SK-N-SH (cell line): ENCODE measurements around the gene TLE5. TPM values are rescaled to one million over a fixed set of nuclear protein-coding genes. Genes with fewer than 3 reads are reported as not detected.

Experiments used
- CTCF ChIA-PET: fragments of 300-600, 350-600 bp; formaldehyde crosslinking; extraction: SDS; loops from one replicate; lab custom pipeline; 2021; lab: Yijun Ruan, JAX
- POLR2A ChIA-PET: fragments of 350-600 bp; sonication (Branson Sonifier 250); formaldehyde crosslinking; extraction: SDS; loops from one replicate; lab custom pipeline; 2020; ENCODE audit warnings: antibody characterized with exemption, inconsistent platforms; lab: Yijun Ruan, JAX
- DNase-seq: peaks from one replicate; pipeline ENCODE4 v3.0.0; 2012
- H2AFZ ChIP-seq: fragments of 200-600 bp; sonication (generic); 2 replicates; pipeline ENCODE4 v1.8.1; 2016; ENCODE audit warnings: antibody characterized with exemption, mild to moderate bottlenecking, low read depth
- H3F3A ChIP-seq: fragments of 200-600 bp; sonication (generic); replicated peaks from 2 replicates; pipeline ENCODE3; 2016; ENCODE audit warnings: antibody characterized with exemption, mild to moderate bottlenecking; ENCODE audit not compliant: insufficient read depth
- H3K27ac ChIP-seq, 2 experiments: fragments of 200-500 bp in 1 of 2; fragments of 200-600 bp in 1 of 2; sonication (Bioruptor generic) in 1 of 2; sonication (generic), shearing (Covaris generic) in 1 of 2; 2 replicates each; pipeline versions ENCODE4 v1.5.1 to v1.6.1; 2014 to 2016; ENCODE audit warnings: low read depth in 2 of 2, inconsistent platforms in 1 of 2, low read length in 1 of 2, mild to moderate bottlenecking in 1 of 2, mixed read lengths in 1 of 2
- H3K27me3 ChIP-seq: fragments of 200-600 bp; sonication (generic), shearing (Covaris generic); 2 replicates; pipeline ENCODE4 v1.6.1; 2016; ENCODE audit warnings: mixed run types; ENCODE audit not compliant: insufficient read depth
- H3K36me3 ChIP-seq, 2 experiments: fragments of 200-500 bp in 1 of 2; fragments of 200-600 bp in 1 of 2; sonication (Bioruptor generic) in 1 of 2; sonication (generic) in 1 of 2; replicated peaks in 1 of 2; 2 replicates each; pipeline versions ENCODE3 to v1.5.1; 2014 to 2016; ENCODE audit warnings: low read length in 1 of 2, mild to moderate bottlenecking in 1 of 2; ENCODE audit not compliant: insufficient read depth in 2 of 2, control insufficient read depth in 1 of 2
- H3K4me1 ChIP-seq, 2 experiments: fragments of 200-500 bp in 1 of 2; fragments of 200-600 bp in 1 of 2; sonication (Bioruptor generic) in 1 of 2; sonication (generic), shearing (Covaris generic) in 1 of 2; 2 replicates each; pipeline versions ENCODE4 v1.5.1 to v1.6.1; 2014 to 2016; ENCODE audit warnings: low read depth in 1 of 2, low read length in 1 of 2, mixed run types in 1 of 2; ENCODE audit not compliant: insufficient read depth in 2 of 2, control insufficient read depth in 1 of 2
- H3K4me2 ChIP-seq: fragments of 200-600 bp; sonication (generic), shearing (Covaris generic); 2 replicates; pipeline ENCODE4 v1.6.1; 2017; ENCODE audit warnings: mixed run types
- H3K4me3 ChIP-seq, 2 experiments: fragments of 200-500 bp in 1 of 2; fragments of 200-600 bp in 1 of 2; sonication (Bioruptor generic) in 1 of 2; sonication (generic), shearing (Covaris generic) in 1 of 2; 2 replicates each; pipeline versions ENCODE4 v1.5.1 to v1.8.1; 2014 to 2016; ENCODE audit warnings: low read depth in 2 of 2, inconsistent platforms in 1 of 2, low read length in 1 of 2, mild to moderate bottlenecking in 1 of 2, mixed read lengths in 1 of 2, moderate library complexity in 1 of 2
- H3K79me2 ChIP-seq: fragments of 200-600 bp; sonication (generic); 2 replicates; pipeline ENCODE4 v1.8.1; 2017; ENCODE audit warnings: mild to moderate bottlenecking; ENCODE audit not compliant: insufficient read depth
- H3K9ac ChIP-seq: fragments of 200-600 bp; sonication (generic); 2 replicates; pipeline ENCODE4 v1.6.1; 2017; ENCODE audit warnings: mixed run types
- H3K9me2 ChIP-seq: fragments of 200-600 bp; sonication (generic); 2 replicates; pipeline ENCODE4 v1.6.1; 2017; ENCODE audit warnings: mixed run types
- H3K9me3 ChIP-seq: fragments of 200-600 bp; sonication (generic); 2 replicates; pipeline ENCODE4 v1.6.1; 2017; ENCODE audit warnings: mixed run types, mild to moderate bottlenecking, moderate library complexity
- H4K20me1 ChIP-seq: fragments of 200-600 bp; sonication (generic); 2 replicates; pipeline ENCODE4 v1.6.1; 2017; ENCODE audit warnings: mild to moderate bottlenecking, mixed run types; ENCODE audit not compliant: insufficient read depth
- CHD2 ChIP-seq: fragments of 150-350 bp; IDR thresholded peaks from 2 replicates; pipeline ENCODE4 v1.6.1; 2018; ENCODE audit warnings: low read length; ENCODE audit not compliant: partially characterized antibody
- ELF1 ChIP-seq: IDR thresholded peaks from 2 replicates; pipeline ENCODE4 v1.4.0; 2012
- EP300 ChIP-seq, 2 experiments: IDR thresholded peaks; 2 replicates each; pipeline versions ENCODE4 v1.4.0 to v1.6.1; 2012; ENCODE audit warnings: borderline replicate concordance in 1 of 2, low read depth in 1 of 2, low read length in 1 of 2
- GATA2 ChIP-seq: sonication (generic); formaldehyde crosslinking; IDR thresholded peaks from 2 replicates; pipeline ENCODE4 v1.5.0; 2020; ENCODE audit warnings: mild to moderate bottlenecking, missing genetic modification reagents
- IRF3 ChIP-seq: fragments of 150-350 bp; IDR thresholded peaks from 2 replicates; pipeline ENCODE4 v1.6.1; 2016; ENCODE audit warnings: mild to moderate bottlenecking, low read depth, low read length
- JUND ChIP-seq: IDR thresholded peaks from 2 replicates; pipeline ENCODE4 v1.4.0; 2012
- MAX ChIP-seq: IDR thresholded peaks from 2 replicates; pipeline ENCODE4 v1.4.0; 2012; ENCODE audit warnings: low read depth
- MEF2A ChIP-seq: IDR thresholded peaks from 2 replicates; pipeline ENCODE4 v1.4.0; 2012; ENCODE audit warnings: low read depth, borderline replicate concordance
- PBX3 ChIP-seq: IDR thresholded peaks from 2 replicates; pipeline ENCODE4; 2012
- RAD21 ChIP-seq: IDR thresholded peaks from 2 replicates; pipeline ENCODE4 v1.6.1; 2012; ENCODE audit warnings: mild to moderate bottlenecking, low read length
- RFX5 ChIP-seq: IDR thresholded peaks from 2 replicates; pipeline ENCODE4 v1.6.1; 2012; ENCODE audit warnings: mild to moderate bottlenecking, improper control_type of control experiment, low read length
- RXRA ChIP-seq: IDR thresholded peaks from 2 replicates; pipeline ENCODE4 v1.4.0; 2012; ENCODE audit warnings: low read depth, mild to moderate bottlenecking, borderline replicate concordance
- SIN3A ChIP-seq: IDR thresholded peaks from 2 replicates; pipeline ENCODE4 v1.6.1; 2012; ENCODE audit warnings: low read depth, mild to moderate bottlenecking, low read length, moderate library complexity, borderline replicate concordance
- SMC3 ChIP-seq: IDR thresholded peaks from 2 replicates; pipeline ENCODE4 v1.6.1; 2012; ENCODE audit warnings: low read depth, low read length, improper control_type of control experiment
- TCF12 ChIP-seq: IDR thresholded peaks from 2 replicates; pipeline ENCODE4 v1.4.0; 2012
- TEAD4 ChIP-seq: IDR thresholded peaks from 2 replicates; pipeline ENCODE4 v1.4.0; 2012; ENCODE audit warnings: mild to moderate bottlenecking, borderline replicate concordance; ENCODE audit not compliant: insufficient read depth
- USF2 ChIP-seq: fragments of 150-350 bp; IDR thresholded peaks from 2 replicates; pipeline ENCODE4 v1.6.1; 2017; ENCODE audit warnings: antibody characterized with exemption, low read length, low read depth, borderline replicate concordance
- YY1 ChIP-seq: IDR thresholded peaks from 2 replicates; pipeline ENCODE4 v1.4.0; 2012; ENCODE audit warnings: low read depth, mild to moderate bottlenecking
- WGBS: methylation state at CpG from one replicate; pipeline ENCODE4 v1.1.6; 2017; ENCODE audit warnings: low lambda C conversion rate; 5-methylcytosine and 5-hydroxymethylcytosine counted together
- polyA plus RNA-seq, 3 experiments: library from polyadenylated mRNA; depleted of rRNA; stranded (reverse); fragments of >200 nt; gene quantifications; 2 replicates each; pipeline ENCODE4 v1.2.3, GENCODE V29; 2012

The TLE5 gene
- polyA plus RNA-seq, 1 of the 3 experiments (the other 2 are of a cell fraction), result 519 TPM

- no peak for TF ChIP-seq CHD2
- TF ChIP-seq YY1, result no peak
- no peak for TF ChIP-seq RFX5
- TF ChIP-seq GATA2, result no peak
- no peak for TF ChIP-seq MAX
- TF ChIP-seq JUND, result no peak
- TF ChIP-seq TCF12, result no peak
- no peak for TF ChIP-seq PBX3
- TF ChIP-seq MEF2A, result no peak
- no peak for TF ChIP-seq IRF3
- TF ChIP-seq SIN3A, result no peak
- no peak for TF ChIP-seq RXRA
- TF ChIP-seq EP300 (IDR thresholded peaks at IDR 0.05; ENCODE audit: borderline replicate concordance in 1 of 2, low read depth in 1 of 2, low read length in 1 of 2), result no peak
- no peak for TF ChIP-seq TEAD4
- no peak for TF ChIP-seq SMC3
- no peak for TF ChIP-seq USF2
- TF ChIP-seq RAD21, result no peak
- no peak for TF ChIP-seq ELF1
- Histone ChIP-seq H3K79me2 (peaks cover 84% of the 10 kb centered on the region), H3K36me3 (peaks cover 3 to 4% of the 10 kb centered on the region in 2 experiments), H3K4me1 (no peaks in the 10 kb centered on the region), H3K4me2 (no peak overlapping the region), H3K9ac (no peak overlapping the region), H3K9me3 (no peaks in the 10 kb centered on the region), H3K27me3 (no peaks in the 10 kb centered on the region), H3K27ac (no peak overlapping the region), H3K4me3 (no peak overlapping the region), H3K9me2 (no peaks in the 10 kb centered on the region), H2AFZ (no peak overlapping the region), H4K20me1 (peaks cover 75% of the 10 kb centered on the region), H3F3A (no peaks in the 10 kb centered on the region)
- POLR2A ChIA-PET, result no interaction called here
- CTCF ChIA-PET, result interaction anchor here (0.9 to 12.3 kb wide), 16 partner anchors 9 to 157 kb away, joined by 3 to 154 read pairs (median 8); partner anchors contain the start of gene GNA11
- DNase-seq, result no peak
- 89% methylated on average over 7 of the region's 7 CpGs for WGBS
Observed at GRCh38 chr19:3107658-3108057, 45.4 kb upstream of the TLE5 start.
